B cell (primary cell): ENCODE measurements around the gene MNT. TPM values are rescaled to one million over a fixed set of nuclear protein-coding genes. Genes with fewer than 3 reads are reported as not detected.
A peak's percentile ranks its signal among the peaks of the same experiment; 100 is the strongest.

Experiments
- ATAC-seq: fragments of 200-7000 bp; cut with Tn5 transposase; one replicate; pipeline ENCODE4 v1.10.0; 2021; ENCODE audit warnings: low read depth, mild to moderate bottlenecking, moderate number of reproducible peaks, moderate library complexity
- CTCF ChIA-PET: fragments of 350-600 bp; sonication (Branson Sonifier 250); formaldehyde crosslinking; loops from one replicate; lab custom pipeline; 2021; ENCODE audit warnings: antibody characterized with exemption, inconsistent platforms; lab: Charles Lee
- POLR2A ChIA-PET: fragments of 350-600 bp; sonication (Branson Sonifier 250); formaldehyde crosslinking; loops from one replicate; lab custom pipeline; 2021; ENCODE audit warnings: antibody characterized with exemption; lab: Charles Lee
- DNase-seq: peaks from one replicate; pipeline ENCODE4 v3.0.0; 2013
- H2AFZ ChIP-seq: 2 replicates; pipeline ENCODE4 v1.6.1; 2012; ENCODE audit warnings: mild to moderate bottlenecking, low read depth, low read length; ENCODE audit not compliant: insufficient read depth, poor library complexity, severe bottlenecking
- H3K27ac ChIP-seq, 2 donors: 1 replicate in 1 of 2; 2 replicates in 1 of 2; pipeline ENCODE4 v1.5.1; 2012 to 2013; ENCODE audit warnings: low read length in 2 of 2, mild to moderate bottlenecking in 2 of 2, moderate library complexity in 1 of 2
- H3K27me3 ChIP-seq, 4 experiments: fragments of 200-600 bp in 1 of 4; sonication (generic) in 1 of 4; replicated peaks in 1 of 4; 1 replicate in 2 of 4; 2 replicates in 2 of 4; pipeline versions ENCODE4 v1.6.1 to v1.7.0; 2013 to 2016; ENCODE audit warnings: low read length in 3 of 4, mild to moderate bottlenecking in 2 of 4, mixed read lengths in 1 of 4, moderate library complexity in 1 of 4; ENCODE audit not compliant: insufficient read depth in 4 of 4, control insufficient read depth in 3 of 4; ENCODE audit errors: control extremely low read depth in 1 of 4
- H3K36me3 ChIP-seq, 2 experiments: replicated peaks in 1 of 2; 1 replicate in 1 of 2; 2 replicates in 1 of 2; pipeline versions ENCODE4 v1.6.1 to v1.7.1; 2013; ENCODE audit warnings: low read length in 1 of 2; ENCODE audit not compliant: insufficient read depth in 2 of 2, control insufficient read depth in 1 of 2; ENCODE audit errors: control extremely low read depth in 1 of 2, extremely low read depth in 1 of 2
- H3K4me1 ChIP-seq, 2 donors: fragments of 200-600 bp in 1 of 2; sonication (generic) in 1 of 2; 1 replicate in 1 of 2; 2 replicates in 1 of 2; pipeline versions ENCODE4 v1.5.1 to v1.6.1; 2013 to 2017; ENCODE audit warnings: low read length in 2 of 2; ENCODE audit not compliant: control insufficient read depth in 2 of 2, insufficient read depth in 2 of 2
- H3K4me2 ChIP-seq: replicated peaks from 2 replicates; pipeline ENCODE3; 2012; ENCODE audit warnings: mild to moderate bottlenecking, low read depth, low read length; ENCODE audit not compliant: poor library complexity, severe bottlenecking
- H3K4me3 ChIP-seq, 5 experiments: fragments of 200-600 bp in 1 of 5; sonication (generic) in 1 of 5; 1 replicate in 3 of 5; 2 replicates in 2 of 5; pipeline versions ENCODE4 v1.5.1 to v1.7.0; 2011 to 2016; ENCODE audit warnings: low read length in 4 of 5, mild to moderate bottlenecking in 4 of 5, low read depth in 2 of 5, control low read depth in 1 of 5, moderate library complexity in 1 of 5; ENCODE audit not compliant: insufficient read depth in 1 of 5; ENCODE audit errors: control extremely low read depth in 1 of 5, extremely low read depth in 1 of 5
- H3K79me2 ChIP-seq: fragments of 200-600 bp; sonication (generic); one replicate; pipeline ENCODE4 v1.6.0; 2016; ENCODE audit warnings: low read length; ENCODE audit not compliant: control insufficient read depth, insufficient read depth
- H3K9ac ChIP-seq: fragments of 200-600 bp; sonication (generic); 2 replicates; pipeline ENCODE4 v1.6.1; 2017; ENCODE audit warnings: mild to moderate bottlenecking, low read length, moderate library complexity
- H3K9me3 ChIP-seq, 3 donors: one replicate each; pipeline versions ENCODE4 v1.6.1 to v1.7.1; 2013; ENCODE audit warnings: low read length in 2 of 3; ENCODE audit not compliant: control insufficient read depth in 2 of 3, insufficient read depth in 1 of 3; ENCODE audit errors: control extremely low read depth in 1 of 3
- H4K20me1 ChIP-seq: 2 replicates; pipeline ENCODE4 v1.6.0; 2012; ENCODE audit warnings: mild to moderate bottlenecking, low read length; ENCODE audit not compliant: insufficient read depth, control insufficient read depth, poor library complexity, severe bottlenecking
- H3K27ac Mint-ChIP-seq: one replicate; pipeline ENCODE4 v1.8.0; 2021; ENCODE audit warnings: mixed read lengths
- H3K27me3 Mint-ChIP-seq: one replicate; pipeline ENCODE4 v1.8.0; 2021; ENCODE audit warnings: mixed read lengths
- H3K4me1 Mint-ChIP-seq: one replicate; pipeline ENCODE4 v1.8.0; 2021; ENCODE audit warnings: mixed read lengths
- H3K4me3 Mint-ChIP-seq: one replicate; pipeline ENCODE4 v1.8.0; 2021; ENCODE audit warnings: mixed read lengths
- H3K9me3 Mint-ChIP-seq: one replicate; pipeline ENCODE4 v1.8.0; 2022; ENCODE audit warnings: mixed read lengths; ENCODE audit not compliant: insufficient read depth
- CTCF ChIP-seq: fragments of 200-600 bp; IDR thresholded peaks from one replicate; pipeline ENCODE4 v1.8.0; 2022; ENCODE audit warnings: antibody characterized with exemption, mild to moderate bottlenecking
- EZH2 ChIP-seq: IDR thresholded peaks from 2 replicates; pipeline ENCODE4 v1.6.1; 2012; ENCODE audit warnings: borderline replicate concordance, low read depth, mild to moderate bottlenecking, moderate library complexity, low read length; ENCODE audit not compliant: insufficient read depth, poor library complexity, severe bottlenecking
- WGBS: methylation state at CpG from one replicate; pipeline ENCODE4 v1.1.5; 2013; ENCODE audit warnings: missing lambda C conversion rate; ENCODE audit not compliant: insufficient coverage; 5-methylcytosine and 5-hydroxymethylcytosine counted together
- intact Hi-C: fragments of 100-400 bp; cut with micrococcal nuclease; formaldehyde crosslinking; loops from one replicate; pipeline ENCODE4 v1.10.0; 2022
- polyA plus RNA-seq: library from polyadenylated mRNA; depleted of rRNA; stranded (reverse); fragments of >200 nt; gene quantifications from 2 replicates; pipeline ENCODE4 v1.2.3, GENCODE V29; 2012
- total RNA-seq, 2 donors: library from RNA; stranded (reverse); fragments of 120-200 nt in 1 of 2; gene quantifications; 1 replicate in 1 of 2; 2 replicates in 1 of 2; pipeline versions ENCODE4 v1.2.3 to v1.2.4, GENCODE V29; 2013 to 2022

Gene MNT
- total and polyA plus RNA-seq, 2 donors (not counting 1 experiment from before 2014, with no cell fraction given) = 20.0 to 68.5 TPM

- Histone ChIP-seq H2AFZ (peak within 1 kb of the TSS; percentile 77), H3K79me2 (peaks cover 34% of the 10 kb centered on the region), H3K9ac (peak within 1 kb of the TSS; percentile 69), H3K4me2 (peak within 1 kb of the TSS; percentile 98), H3K9me3 (no peaks in the 10 kb centered on the region), H3K4me3 (peak within 1 kb of the TSS; percentile 77 to 87 (median 82)), H3K27me3 (no peaks in the 10 kb centered on the region), H3K4me1 (peaks cover 9 to 25% of the 10 kb centered on the region in 2 donors), H3K36me3 (peaks cover 0 to 36% of the 10 kb centered on the region in 2 experiments), H3K27ac (peak within 1 kb of the TSS in 1 of 2 donors; percentile 64), H4K20me1 (no peaks in the 10 kb centered on the region)
- peak; percentile 90 for DNase-seq
- WGBS = 0% methylated on average over 48 of the region's 48 CpGs
- H3K9me3 Mint-ChIP-seq = no peaks in the 10 kb centered on the region
- H3K4me3 Mint-ChIP-seq = peak within 1 kb of the TSS; percentile 100
- peaks cover 24% of the 10 kb centered on the region for H3K4me1 Mint-ChIP-seq
- no peak for TF ChIP-seq CTCF
- TF ChIP-seq EZH2 = no peak
- H3K27me3 Mint-ChIP-seq = no peaks in the 10 kb centered on the region
- CTCF ChIA-PET = interaction anchor here (0.9 to 3.7 kb wide), 8 partner anchors 16 to 91 kb away, joined by 3 to 21 read pairs (median 4); no protein-coding TSS in a partner anchor
- peak; percentile 81 for ATAC-seq
- intact Hi-C loops = loop anchor here (1.0 to 5.0 kb wide), 5 partner anchors 33 to 376 kb away; partner anchors contain the start of genes CLUH, SMG6 and SRR
- POLR2A ChIA-PET = interaction anchor here (0.5 to 1.6 kb wide), 6 partner anchors 16 to 500 kb away, joined by 3 to 14 read pairs (median 3); no protein-coding TSS in a partner anchor
- H3K27ac Mint-ChIP-seq = peak within 1 kb of the TSS; percentile 95
Measured at GRCh38 chr17:2336215-2336851, 64.5 kb downstream of the MNT start, which contains the start of gene TSR1. TSR1 (minus strand) TSS chr17:2336457; CDS start chr17:2336427, 30 bp downstream.
